Kidney epithelial cell (primary cell): ENCODE results near the gene CTTN. TPM values are rescaled to one million over a fixed set of nuclear protein-coding genes. Genes with fewer than 3 reads are reported as not detected.

Experiments
- DNase-seq: peaks from one replicate; pipeline ENCODE4 v3.0.0-alpha.2; 2010; ENCODE audit warnings: low read depth
- H3K27me3 ChIP-seq: 2 replicates; pipeline ENCODE4 v1.6.0; 2011; ENCODE audit warnings: low read length; ENCODE audit not compliant: control insufficient read depth, insufficient read depth
- H3K36me3 ChIP-seq: 2 replicates; pipeline ENCODE4 v1.5.1; 2011; ENCODE audit warnings: low read length; ENCODE audit not compliant: control insufficient read depth, insufficient read depth
- H3K4me3 ChIP-seq: 2 replicates; pipeline ENCODE4 v1.5.1; 2011; ENCODE audit warnings: low read depth, mild to moderate bottlenecking, control low read depth, low read length
- CTCF ChIP-seq: IDR thresholded peaks from 2 replicates; pipeline ENCODE4 v1.5.1; 2011; ENCODE audit warnings: mild to moderate bottlenecking, moderate library complexity, low read length, control low read depth, inconsistent platforms; ENCODE audit not compliant: insufficient read depth, poor library complexity, severe bottlenecking
- total RNA-seq: library from RNA; depleted of rRNA; stranded (reverse); fragments of >200 nt; gene quantifications from 2 replicates; pipeline ENCODE4 v1.2.3, GENCODE V29; 2015

Gene CTTN
- total RNA-seq, 1 donor from 2014 or later: 296 TPM

- no peak for DNase-seq
- Histone ChIP-seq H3K4me3 (no peak overlapping the region), H3K36me3 (peaks cover 9% of the 10 kb centered on the region), H3K27me3 (no peaks in the 10 kb centered on the region)
- no peak for TF ChIP-seq CTCF
Observed at GRCh38 chr11:70435765-70436500, 37.6 kb downstream of the CTTN start.

- no peak for TF ChIP-seq CTCF
- Histone ChIP-seq H3K4me3 (no peak overlapping the region), H3K36me3 (peaks cover 9% of the 10 kb centered on the region), H3K27me3 (no peaks in the 10 kb centered on the region)
- no peak for DNase-seq
Observed at GRCh38 chr11:70436501-70436860, 38.2 kb downstream of the CTTN start.

- H3K27me3 ChIP-seq: no peaks in the 10 kb centered on the region
- no peak for DNase-seq
- H3K36me3 ChIP-seq: peaks cover 7% of the 10 kb centered on the region
- no peak overlapping the region for H3K4me3 ChIP-seq
- no peak for TF ChIP-seq CTCF
Observed at GRCh38 chr11:70437111-70437784, 38.9 kb downstream of the CTTN start.

GRCh38 chr11:70440206-70440605, 41.9 kb downstream of the CTTN start:
- H3K27me3 ChIP-seq: no peaks in the 10 kb centered on the region
- no peak overlapping the region for H3K4me3 ChIP-seq
- no peak for DNase-seq
- TF ChIP-seq CTCF: no peak
- H3K36me3 ChIP-seq: no peaks in the 10 kb centered on the region

- DNase-seq: no peak
- TF ChIP-seq CTCF: no peak
- Histone ChIP-seq H3K27me3 (no peaks in the 10 kb centered on the region), H3K4me3 (no peak overlapping the region), H3K36me3 (no peaks in the 10 kb centered on the region)
Observed at GRCh38 chr11:70443773-70444030, 45.4 kb downstream of the CTTN start.

- Histone ChIP-seq H3K27me3 (no peaks in the 10 kb centered on the region), H3K36me3 (no peaks in the 10 kb centered on the region), H3K4me3 (no peak overlapping the region)
- no peak for TF ChIP-seq CTCF
- DNase-seq: no peak
Observed at GRCh38 chr11:70445091-70445490, 46.8 kb downstream of the CTTN start.
